Neural crest cell (in vitro differentiated cells): Measurements from ENCODE around the gene PLEKHA6. TPM values are rescaled to one million over a fixed set of nuclear protein-coding genes. Genes with fewer than 3 reads are reported as not detected.

ENCODE experiments used
- DNase-seq: peaks from one replicate; pipeline ENCODE4 v3.0.0; 2021; ENCODE audit warnings: low read depth, mixed read lengths, low spot score
- H3K27ac Mint-ChIP-seq: one replicate; pipeline ENCODE4 v1.8.0; 2021; ENCODE audit warnings: mild to moderate bottlenecking, mixed read lengths; ENCODE audit not compliant: unreplicated experiment
- H3K27me3 Mint-ChIP-seq: 2 replicates; pipeline ENCODE4 v1.8.0; 2021; ENCODE audit warnings: low read depth, mild to moderate bottlenecking, mixed read lengths
- H3K36me3 Mint-ChIP-seq: 2 replicates; pipeline ENCODE4 v1.8.0; 2021; ENCODE audit warnings: low read depth, mild to moderate bottlenecking, mixed read lengths
- H3K4me1 Mint-ChIP-seq: 2 replicates; pipeline ENCODE4 v1.8.0; 2021; ENCODE audit warnings: mixed read lengths
- H3K4me3 Mint-ChIP-seq: one replicate; pipeline ENCODE4 v1.8.0; 2021; ENCODE audit warnings: mild to moderate bottlenecking, mixed read lengths
- H3K9me3 Mint-ChIP-seq: 2 replicates; pipeline ENCODE4 v1.8.0; 2021; ENCODE audit warnings: mixed read lengths
- total RNA-seq: library from RNA; stranded (reverse); gene quantifications from 2 replicates; pipeline ENCODE4 v1.2.1, GENCODE V29; 2021
- TF ChIP-seq, protein P1 (sequence below): fragments of 200-600 bp; sonication (generic); conservative IDR thresholded peaks from 2 replicates; pipeline ENCODE4 v1.5.0; 2021; ENCODE audit warnings: antibody characterized with exemption, mild to moderate bottlenecking

PLEKHA6 gene
- total RNA-seq, 1 donor from 2014 or later, result 4.5 TPM

DNA sequence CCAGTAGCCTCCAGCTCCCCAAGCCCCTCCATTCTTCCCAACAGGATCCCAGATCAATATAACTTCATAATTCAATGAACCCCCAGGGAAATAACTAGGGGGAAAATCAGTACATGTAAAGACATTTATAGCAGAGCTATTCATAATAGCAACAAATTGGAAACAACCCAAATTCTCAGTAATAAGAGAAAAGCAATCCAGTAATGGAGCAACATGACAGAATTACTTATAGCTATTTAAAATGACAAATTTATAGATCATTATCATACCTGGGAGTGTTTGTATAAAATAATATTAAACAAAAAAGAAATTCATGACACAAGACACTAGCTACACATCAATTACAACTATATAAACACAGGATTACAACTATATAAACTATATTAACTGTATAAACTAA lies 20.2 kb downstream of the PLEKHA6 start:
- Mint-ChIP-seq H3K36me3 (no peaks in the 10 kb centered on the region), H3K4me3 (no peak overlapping the region), H3K9me3 (no peaks in the 10 kb centered on the region), H3K27me3 (peaks cover 37% of the 10 kb centered on the region), H3K4me1 (peaks cover 28% of the 10 kb centered on the region), H3K27ac (no peak overlapping the region)
- TF ChIP-seq, protein P1, sequence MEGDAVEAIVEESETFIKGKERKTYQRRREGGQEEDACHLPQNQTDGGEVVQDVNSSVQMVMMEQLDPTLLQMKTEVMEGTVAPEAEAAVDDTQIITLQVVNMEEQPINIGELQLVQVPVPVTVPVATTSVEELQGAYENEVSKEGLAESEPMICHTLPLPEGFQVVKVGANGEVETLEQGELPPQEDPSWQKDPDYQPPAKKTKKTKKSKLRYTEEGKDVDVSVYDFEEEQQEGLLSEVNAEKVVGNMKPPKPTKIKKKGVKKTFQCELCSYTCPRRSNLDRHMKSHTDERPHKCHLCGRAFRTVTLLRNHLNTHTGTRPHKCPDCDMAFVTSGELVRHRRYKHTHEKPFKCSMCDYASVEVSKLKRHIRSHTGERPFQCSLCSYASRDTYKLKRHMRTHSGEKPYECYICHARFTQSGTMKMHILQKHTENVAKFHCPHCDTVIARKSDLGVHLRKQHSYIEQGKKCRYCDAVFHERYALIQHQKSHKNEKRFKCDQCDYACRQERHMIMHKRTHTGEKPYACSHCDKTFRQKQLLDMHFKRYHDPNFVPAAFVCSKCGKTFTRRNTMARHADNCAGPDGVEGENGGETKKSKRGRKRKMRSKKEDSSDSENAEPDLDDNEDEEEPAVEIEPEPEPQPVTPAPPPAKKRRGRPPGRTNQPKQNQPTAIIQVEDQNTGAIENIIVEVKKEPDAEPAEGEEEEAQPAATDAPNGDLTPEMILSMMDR, result no peak
- DNase-seq, result no peak

DNA sequence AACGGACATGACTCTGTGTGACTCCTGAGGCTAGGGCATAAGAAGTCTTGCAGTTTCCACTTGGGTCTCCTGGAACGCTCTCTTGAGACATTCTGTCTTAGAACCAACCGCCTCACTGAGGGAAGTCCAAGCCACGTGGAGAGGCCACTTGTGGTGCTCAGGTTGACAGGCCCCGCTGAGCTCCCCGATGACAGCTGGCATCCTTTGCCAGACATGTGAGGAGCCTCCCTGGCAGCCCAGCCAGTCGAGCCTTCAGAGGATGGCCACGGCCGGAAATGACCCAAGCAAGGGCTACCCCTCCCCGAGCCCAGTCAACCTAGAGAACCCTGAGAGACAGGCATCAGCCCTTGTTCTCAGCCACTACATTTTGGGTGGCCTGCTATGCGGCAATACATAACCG lies 20.7 kb downstream of the PLEKHA6 start:
- DNase-seq, result no peak
- Mint-ChIP-seq H3K9me3 (no peaks in the 10 kb centered on the region), H3K4me1 (peaks cover 28% of the 10 kb centered on the region), H3K27me3 (peaks cover 40% of the 10 kb centered on the region), H3K27ac (no peak overlapping the region), H3K4me3 (no peak overlapping the region), H3K36me3 (no peaks in the 10 kb centered on the region)
- TF ChIP-seq, protein P1, result no peak

DNA sequence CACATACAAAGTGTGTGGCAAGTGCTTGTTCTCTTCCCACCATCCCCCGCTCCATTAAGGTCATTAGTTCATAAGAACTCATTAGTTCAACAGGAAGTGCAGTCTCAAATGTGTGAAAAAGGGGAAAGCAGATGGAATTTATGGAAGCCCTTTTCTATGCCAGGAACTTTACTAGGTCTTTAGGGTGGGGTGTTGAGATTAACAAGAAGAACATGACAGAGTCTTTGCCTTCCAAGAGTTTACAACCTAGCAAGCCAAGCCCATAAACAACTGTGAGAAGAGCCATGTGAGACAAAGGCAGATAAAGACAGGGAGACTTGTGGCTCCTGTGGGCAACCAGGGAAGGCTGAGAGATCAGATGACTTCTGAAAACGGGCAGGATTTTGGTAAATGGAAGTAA lies 21.4 kb downstream of the PLEKHA6 start:
- Mint-ChIP-seq H3K36me3 (no peaks in the 10 kb centered on the region), H3K9me3 (no peaks in the 10 kb centered on the region), H3K27me3 (peaks cover 43% of the 10 kb centered on the region), H3K4me1 (peaks cover 25% of the 10 kb centered on the region), H3K27ac (peak overlapping the region; percentile 15), H3K4me3 (no peak overlapping the region)
- DNase-seq, result no peak
- TF ChIP-seq, protein P1, result no peak

DNA sequence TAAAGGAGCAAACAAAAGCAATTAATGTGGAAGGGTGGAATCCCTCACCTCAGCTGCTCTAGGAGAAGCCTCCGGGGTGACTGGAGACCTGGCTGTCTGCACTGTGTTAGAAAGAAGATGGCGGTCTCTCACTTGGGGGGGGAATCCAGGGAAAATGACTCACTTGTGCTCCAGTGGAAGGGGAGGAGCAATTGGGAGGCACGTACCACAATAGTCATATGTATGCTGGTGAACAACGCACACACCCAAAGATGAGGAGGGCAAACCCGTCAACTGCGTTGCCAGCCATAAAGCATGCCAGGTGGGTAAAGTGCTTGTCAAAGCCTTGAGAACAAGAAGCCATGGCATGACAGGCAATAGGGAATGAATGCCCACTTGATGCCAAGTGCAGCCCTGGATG lies 22.1 kb downstream of the PLEKHA6 start:
- TF ChIP-seq, protein P1, result no peak
- Mint-ChIP-seq H3K4me3 (no peak overlapping the region), H3K9me3 (no peaks in the 10 kb centered on the region), H3K36me3 (no peaks in the 10 kb centered on the region), H3K4me1 (peaks cover 20% of the 10 kb centered on the region), H3K27me3 (peaks cover 40% of the 10 kb centered on the region), H3K27ac (no peak overlapping the region)
- no peak for DNase-seq

DNA sequence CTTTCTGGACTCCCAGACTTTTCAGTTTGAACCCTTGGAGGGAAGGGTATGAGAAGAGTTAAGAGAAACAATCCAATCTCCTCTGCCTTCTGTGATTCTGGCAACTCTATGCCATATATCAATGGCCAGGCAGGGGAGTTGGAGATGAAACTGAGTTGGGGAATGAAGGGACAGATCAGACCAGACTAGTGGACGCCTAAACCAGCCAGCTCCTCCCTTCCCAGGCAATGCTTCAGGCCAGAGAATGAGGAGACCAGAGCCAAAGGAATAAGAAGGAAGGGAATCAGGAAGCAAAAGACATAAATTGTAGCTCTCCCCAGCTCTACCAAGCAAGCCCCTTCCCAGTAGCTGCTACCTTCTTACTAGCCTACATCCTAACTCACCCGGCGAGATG lies 22.7 kb downstream of the PLEKHA6 start:
- Mint-ChIP-seq H3K27ac (no peak overlapping the region), H3K4me1 (peaks cover 17% of the 10 kb centered on the region), H3K36me3 (no peaks in the 10 kb centered on the region), H3K4me3 (no peak overlapping the region), H3K27me3 (peaks cover 37% of the 10 kb centered on the region), H3K9me3 (no peaks in the 10 kb centered on the region)
- TF ChIP-seq, protein P1, result no peak
- DNase-seq, result no peak

DNA sequence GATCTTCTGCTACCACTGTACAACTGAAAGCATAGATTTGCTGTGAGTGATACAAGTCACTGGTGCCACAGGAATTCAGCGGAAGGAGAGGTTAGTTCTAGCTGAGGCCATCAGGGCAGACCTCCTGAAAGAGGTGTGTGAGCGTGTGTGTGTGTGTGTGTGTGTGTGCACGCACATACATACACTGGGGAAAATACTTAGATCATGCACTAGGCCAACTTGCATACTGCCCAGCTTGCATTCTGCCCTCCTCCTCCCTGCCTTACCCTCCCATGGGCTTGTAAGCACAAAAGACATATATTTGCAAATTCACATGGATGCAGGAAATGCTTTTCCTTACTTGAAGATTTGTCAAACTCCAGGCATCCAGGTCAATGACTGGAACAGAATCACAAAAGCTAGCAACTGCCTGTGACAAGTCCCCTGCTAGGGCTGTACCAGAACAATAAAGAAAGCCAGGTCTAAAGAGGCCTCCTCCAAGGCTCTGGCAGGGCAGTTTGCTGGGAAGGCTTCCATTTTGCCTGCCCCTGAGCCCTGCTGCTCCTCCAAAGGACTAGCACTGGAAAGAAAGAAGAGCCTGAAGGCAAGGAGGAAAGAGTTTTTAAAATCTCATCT lies 23.2 kb downstream of the PLEKHA6 start:
- H3K9me3 Mint-ChIP-seq, result no peaks in the 10 kb centered on the region
- H3K4me3 Mint-ChIP-seq, result no peak overlapping the region
- DNase-seq, result no peak
- peaks cover 34% of the 10 kb centered on the region for H3K27me3 Mint-ChIP-seq
- TF ChIP-seq, protein P1, result no peak
- H3K4me1 Mint-ChIP-seq, result peaks cover 17% of the 10 kb centered on the region
- H3K27ac Mint-ChIP-seq, result no peak overlapping the region
- H3K36me3 Mint-ChIP-seq, result no peaks in the 10 kb centered on the region
